ENCODE results near the gene ADGRL4.

The ADGRL4 gene

GRCh38 chr1:78913950-78914349 lies 92.6 kb downstream of the ADGRL4 start:
- H3K36me3 ChIP-seq (replicated peaks; ENCODE audit: insufficient read depth, low read length) = no peaks in the 10 kb centered on the region
- H4K20me1 ChIP-seq (ENCODE audit: insufficient read depth, low read length) = no peaks in the 10 kb centered on the region
- H3K9me3 ChIP-seq (replicated peaks; ENCODE audit: insufficient read depth, low read length) = no peaks in the 10 kb centered on the region
- DNase-seq = no peak
- no peaks in the 10 kb centered on the region for H3K9me2 ChIP-seq (replicated peaks; ENCODE audit: insufficient read depth, low read length)
- TF ChIP-seq EZH2 (optimal IDR thresholded peaks at IDR 0.05; ENCODE audit: low read depth, low read length) (no peak), EZH2phosphoT487 (IDR thresholded peaks at IDR 0.05; ENCODE audit: low read length) (no peak)
- TF ChIP-seq, protein P1, sequence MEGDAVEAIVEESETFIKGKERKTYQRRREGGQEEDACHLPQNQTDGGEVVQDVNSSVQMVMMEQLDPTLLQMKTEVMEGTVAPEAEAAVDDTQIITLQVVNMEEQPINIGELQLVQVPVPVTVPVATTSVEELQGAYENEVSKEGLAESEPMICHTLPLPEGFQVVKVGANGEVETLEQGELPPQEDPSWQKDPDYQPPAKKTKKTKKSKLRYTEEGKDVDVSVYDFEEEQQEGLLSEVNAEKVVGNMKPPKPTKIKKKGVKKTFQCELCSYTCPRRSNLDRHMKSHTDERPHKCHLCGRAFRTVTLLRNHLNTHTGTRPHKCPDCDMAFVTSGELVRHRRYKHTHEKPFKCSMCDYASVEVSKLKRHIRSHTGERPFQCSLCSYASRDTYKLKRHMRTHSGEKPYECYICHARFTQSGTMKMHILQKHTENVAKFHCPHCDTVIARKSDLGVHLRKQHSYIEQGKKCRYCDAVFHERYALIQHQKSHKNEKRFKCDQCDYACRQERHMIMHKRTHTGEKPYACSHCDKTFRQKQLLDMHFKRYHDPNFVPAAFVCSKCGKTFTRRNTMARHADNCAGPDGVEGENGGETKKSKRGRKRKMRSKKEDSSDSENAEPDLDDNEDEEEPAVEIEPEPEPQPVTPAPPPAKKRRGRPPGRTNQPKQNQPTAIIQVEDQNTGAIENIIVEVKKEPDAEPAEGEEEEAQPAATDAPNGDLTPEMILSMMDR (IDR thresholded peaks at IDR 0.05; ENCODE audit: low read length) = no peak
- H3K9ac ChIP-seq (ENCODE audit: low read length) = no peak overlapping the region
- H3K4me2 ChIP-seq (ENCODE audit: low read depth, low read length) = no peak overlapping the region
- no peaks in the 10 kb centered on the region for H3K79me2 ChIP-seq (ENCODE audit: low read length)
- H3K4me1 ChIP-seq (ENCODE audit: low read length) = no peaks in the 10 kb centered on the region
- no peak overlapping the region for H2AFZ ChIP-seq (ENCODE audit: low read length)
- H3K27ac ChIP-seq (ENCODE audit: low read length) = no peak overlapping the region
- H3K27me3 ChIP-seq (replicated peaks; ENCODE audit: insufficient read depth, low read length) = no peaks in the 10 kb centered on the region
- no peak overlapping the region for H3K4me3 ChIP-seq (ENCODE audit: low read length)
- no peaks in the 10 kb centered on the region for H3F3A ChIP-seq (ENCODE audit: insufficient read depth, low read length)

DNA sequence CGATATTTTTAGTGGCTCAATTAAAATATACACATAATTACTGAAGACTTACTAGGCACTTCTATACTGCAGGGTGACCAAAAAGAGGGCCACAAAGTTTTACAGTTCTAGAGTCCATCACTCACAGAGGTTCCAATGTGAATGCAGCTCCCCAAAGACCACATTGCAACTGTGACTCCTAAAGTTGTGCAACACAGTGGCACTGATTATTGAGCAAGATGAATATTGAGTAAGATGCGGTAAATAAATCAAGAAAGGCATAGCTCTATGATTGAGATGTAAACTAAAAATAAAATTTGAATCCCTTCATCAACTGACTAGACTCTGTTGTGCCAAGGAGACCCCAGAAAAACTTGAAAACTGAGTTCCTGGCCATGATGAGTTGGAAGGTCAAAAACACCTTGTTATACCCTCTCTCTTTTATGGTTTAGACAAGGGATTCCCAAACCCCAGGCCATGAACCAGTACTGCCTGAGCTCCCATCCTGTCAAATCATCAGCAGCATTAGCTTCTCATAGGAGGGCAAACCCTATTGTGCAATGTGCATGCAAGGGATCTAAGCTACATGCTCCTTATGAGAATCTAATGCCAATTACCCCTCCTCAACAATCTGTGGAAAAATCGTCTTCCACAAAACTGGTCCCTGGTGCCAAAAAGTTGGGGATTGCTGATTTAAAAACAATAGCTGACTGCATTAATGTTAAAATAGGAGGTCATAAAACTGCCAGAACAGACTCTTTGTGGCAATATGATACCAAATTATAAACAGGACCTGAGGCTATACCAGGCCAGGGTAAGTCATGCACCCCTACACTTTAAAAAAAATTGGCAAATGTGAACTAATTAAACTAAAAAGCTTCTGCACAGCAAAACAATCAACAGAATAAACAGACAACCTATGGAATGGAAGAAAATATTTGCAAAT lies 94.3 kb downstream of the ADGRL4 start:
- DNase-seq = no peak
- Histone ChIP-seq H3K79me2 (ENCODE audit: low read length) (no peaks in the 10 kb centered on the region), H3K36me3 (replicated peaks; ENCODE audit: insufficient read depth, low read length) (no peaks in the 10 kb centered on the region), H3K9me2 (replicated peaks; ENCODE audit: insufficient read depth, low read length) (no peaks in the 10 kb centered on the region), H3K9ac (ENCODE audit: low read length) (no peak overlapping the region), H3K27me3 (replicated peaks; ENCODE audit: insufficient read depth, low read length) (no peaks in the 10 kb centered on the region), H3K4me1 (ENCODE audit: low read length) (no peaks in the 10 kb centered on the region), H3K9me3 (replicated peaks; ENCODE audit: insufficient read depth, low read length) (no peaks in the 10 kb centered on the region), H3K4me2 (ENCODE audit: low read depth, low read length) (no peak overlapping the region), H4K20me1 (ENCODE audit: insufficient read depth, low read length) (no peaks in the 10 kb centered on the region), H2AFZ (ENCODE audit: low read length) (no peak overlapping the region), H3K27ac (ENCODE audit: low read length) (no peak overlapping the region), H3F3A (ENCODE audit: insufficient read depth, low read length) (no peaks in the 10 kb centered on the region), H3K4me3 (ENCODE audit: low read length) (no peak overlapping the region)
- TF ChIP-seq EZH2phosphoT487 (IDR thresholded peaks at IDR 0.05; ENCODE audit: low read length) = no peak
- TF ChIP-seq, protein P1 (IDR thresholded peaks at IDR 0.05; ENCODE audit: low read length) = no peak
- no peak for TF ChIP-seq EZH2 (optimal IDR thresholded peaks at IDR 0.05; ENCODE audit: low read depth, low read length)

GRCh38 chr1:78902641-78903040 lies 103.9 kb downstream of the ADGRL4 start:
- H3K79me2 ChIP-seq (ENCODE audit: low read length) = no peaks in the 10 kb centered on the region
- no peak for DNase-seq
- H2AFZ ChIP-seq (ENCODE audit: low read length) = no peak overlapping the region
- no peak overlapping the region for H3K27ac ChIP-seq (ENCODE audit: low read length)
- no peaks in the 10 kb centered on the region for H3K27me3 ChIP-seq (replicated peaks; ENCODE audit: insufficient read depth, low read length)
- TF ChIP-seq EZH2phosphoT487 (IDR thresholded peaks at IDR 0.05; ENCODE audit: low read length) = no peak
- no peak for TF ChIP-seq EZH2 (optimal IDR thresholded peaks at IDR 0.05; ENCODE audit: low read depth, low read length)
- TF ChIP-seq, protein P1 (IDR thresholded peaks at IDR 0.05; ENCODE audit: low read length) = no peak
- H3K4me2 ChIP-seq (ENCODE audit: low read depth, low read length) = no peak overlapping the region
- no peaks in the 10 kb centered on the region for H3K4me1 ChIP-seq (ENCODE audit: low read length)
- H3K9me3 ChIP-seq (replicated peaks; ENCODE audit: insufficient read depth, low read length) = no peaks in the 10 kb centered on the region
- H3K36me3 ChIP-seq (replicated peaks; ENCODE audit: insufficient read depth, low read length) = no peaks in the 10 kb centered on the region
- no peak overlapping the region for H3K9ac ChIP-seq (ENCODE audit: low read length)
- no peaks in the 10 kb centered on the region for H3K9me2 ChIP-seq (replicated peaks; ENCODE audit: insufficient read depth, low read length)
- no peaks in the 10 kb centered on the region for H4K20me1 ChIP-seq (ENCODE audit: insufficient read depth, low read length)
- no peaks in the 10 kb centered on the region for H3F3A ChIP-seq (ENCODE audit: insufficient read depth, low read length)
- no peak overlapping the region for H3K4me3 ChIP-seq (ENCODE audit: low read length)

All from MM.1S (cell line).